Measurements from ENCODE around the gene LPCAT2. TPM values are rescaled to one million over a fixed set of nuclear protein-coding genes. Genes with fewer than 3 reads are reported as not detected.

Gene LPCAT2
- polyA plus RNA-seq, 1 experiment: 20.6 TPM

DNA sequence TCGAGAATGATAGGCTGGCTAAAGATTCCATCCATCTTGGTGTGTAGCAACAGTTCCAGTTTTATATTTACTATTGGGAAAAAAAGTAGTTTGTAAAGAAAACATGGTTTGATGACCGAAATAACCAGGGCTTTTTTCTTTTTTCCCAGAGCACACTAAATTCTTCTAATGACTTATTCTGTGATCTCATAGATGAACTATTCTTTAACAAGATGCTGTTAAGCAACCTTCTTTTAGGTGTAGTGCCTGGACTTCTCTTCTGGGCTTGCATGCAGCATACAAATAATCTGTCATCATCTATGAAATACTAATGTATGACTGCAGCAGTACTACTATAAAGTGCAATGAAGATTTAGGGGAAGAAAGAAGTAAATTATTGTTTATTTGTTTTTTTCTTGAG, 46.6 kb downstream of the LPCAT2 start:
- no peak overlapping the region for H3K27ac ChIP-seq (ENCODE audit: low read depth, low read length)
- H3K27me3 ChIP-seq (ENCODE audit: control insufficient read depth, insufficient read depth, low read length): no peaks in the 10 kb centered on the region
- ChIA-PET CTCF (no interaction called here), POLR2A (no interaction called here)
- H3K9me3 ChIP-seq (ENCODE audit: control insufficient read depth, insufficient read depth, low read length): no peaks in the 10 kb centered on the region
- DNase-seq (ENCODE audit: low read depth, low spot score): no peak
- H3K4me3 ChIP-seq (ENCODE audit: low read depth, low read length): no peak overlapping the region
- TF ChIP-seq, protein P1, sequence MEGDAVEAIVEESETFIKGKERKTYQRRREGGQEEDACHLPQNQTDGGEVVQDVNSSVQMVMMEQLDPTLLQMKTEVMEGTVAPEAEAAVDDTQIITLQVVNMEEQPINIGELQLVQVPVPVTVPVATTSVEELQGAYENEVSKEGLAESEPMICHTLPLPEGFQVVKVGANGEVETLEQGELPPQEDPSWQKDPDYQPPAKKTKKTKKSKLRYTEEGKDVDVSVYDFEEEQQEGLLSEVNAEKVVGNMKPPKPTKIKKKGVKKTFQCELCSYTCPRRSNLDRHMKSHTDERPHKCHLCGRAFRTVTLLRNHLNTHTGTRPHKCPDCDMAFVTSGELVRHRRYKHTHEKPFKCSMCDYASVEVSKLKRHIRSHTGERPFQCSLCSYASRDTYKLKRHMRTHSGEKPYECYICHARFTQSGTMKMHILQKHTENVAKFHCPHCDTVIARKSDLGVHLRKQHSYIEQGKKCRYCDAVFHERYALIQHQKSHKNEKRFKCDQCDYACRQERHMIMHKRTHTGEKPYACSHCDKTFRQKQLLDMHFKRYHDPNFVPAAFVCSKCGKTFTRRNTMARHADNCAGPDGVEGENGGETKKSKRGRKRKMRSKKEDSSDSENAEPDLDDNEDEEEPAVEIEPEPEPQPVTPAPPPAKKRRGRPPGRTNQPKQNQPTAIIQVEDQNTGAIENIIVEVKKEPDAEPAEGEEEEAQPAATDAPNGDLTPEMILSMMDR (IDR thresholded peaks at IDR 0.05; ENCODE audit: low read depth, low read length): no peak

DNA sequence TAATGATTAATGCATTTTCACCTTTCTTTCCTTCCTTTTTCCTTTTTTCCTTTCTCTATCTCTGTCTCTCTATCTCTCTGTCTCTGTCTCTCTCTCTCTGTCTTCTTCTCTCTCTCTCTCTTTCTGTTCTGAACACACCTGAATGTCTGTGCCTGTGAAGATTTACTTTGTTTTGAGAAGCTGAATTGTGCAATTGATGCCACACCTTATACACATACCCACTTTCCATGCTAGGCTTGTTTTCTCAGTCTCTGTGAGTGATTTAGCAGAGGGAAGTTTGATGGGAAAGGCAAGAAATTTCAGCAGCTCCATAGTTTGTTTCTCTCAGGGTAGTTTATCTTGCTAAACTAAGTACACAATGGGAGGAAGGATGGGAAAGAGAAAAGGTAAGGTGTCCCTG, 48.3 kb downstream of the LPCAT2 start:
- TF ChIP-seq, protein P1 (IDR thresholded peaks at IDR 0.05; ENCODE audit: low read depth, low read length): no peak
- no peak for DNase-seq (ENCODE audit: low read depth, low spot score)
- Histone ChIP-seq H3K9me3 (ENCODE audit: control insufficient read depth, insufficient read depth, low read length) (no peaks in the 10 kb centered on the region), H3K4me3 (ENCODE audit: low read depth, low read length) (no peak overlapping the region), H3K27ac (ENCODE audit: low read depth, low read length) (no peak overlapping the region), H3K27me3 (ENCODE audit: control insufficient read depth, insufficient read depth, low read length) (no peaks in the 10 kb centered on the region)
- POLR2A ChIA-PET: no interaction called here
- CTCF ChIA-PET: no interaction called here

DNA sequence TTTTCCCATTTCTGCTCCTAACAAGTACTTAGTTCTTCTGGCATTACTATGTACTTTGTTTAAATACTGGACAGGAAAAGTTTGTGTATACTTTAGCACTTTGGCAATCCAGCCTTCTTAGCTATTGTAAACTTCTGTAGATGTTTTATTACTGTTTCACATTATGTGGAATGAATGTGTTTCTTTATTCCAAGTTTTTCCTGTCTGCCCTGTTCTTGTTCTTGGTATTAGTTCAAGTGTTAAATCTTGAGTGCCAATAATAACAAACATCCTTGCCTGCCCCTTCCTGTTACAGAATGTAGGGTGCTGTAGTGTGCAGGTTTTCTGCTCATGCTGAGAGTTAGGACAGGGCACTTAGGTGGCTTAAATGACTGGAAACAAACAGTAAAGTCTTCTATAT, 50.4 kb downstream of the LPCAT2 start:
- DNase-seq (ENCODE audit: low read depth, low spot score): no peak
- Histone ChIP-seq H3K27me3 (ENCODE audit: control insufficient read depth, insufficient read depth, low read length) (no peaks in the 10 kb centered on the region), H3K9me3 (ENCODE audit: control insufficient read depth, insufficient read depth, low read length) (no peaks in the 10 kb centered on the region), H3K4me3 (ENCODE audit: low read depth, low read length) (no peak overlapping the region), H3K27ac (ENCODE audit: low read depth, low read length) (no peak overlapping the region)
- CTCF ChIA-PET: interaction anchor here (2.7 kb wide), 1 partner anchor 94 kb away, joined by 26 read pairs; no protein-coding TSS in a partner anchor
- POLR2A ChIA-PET: no interaction called here
- TF ChIP-seq, protein P1 (IDR thresholded peaks at IDR 0.05; ENCODE audit: low read depth, low read length): no peak

DNA sequence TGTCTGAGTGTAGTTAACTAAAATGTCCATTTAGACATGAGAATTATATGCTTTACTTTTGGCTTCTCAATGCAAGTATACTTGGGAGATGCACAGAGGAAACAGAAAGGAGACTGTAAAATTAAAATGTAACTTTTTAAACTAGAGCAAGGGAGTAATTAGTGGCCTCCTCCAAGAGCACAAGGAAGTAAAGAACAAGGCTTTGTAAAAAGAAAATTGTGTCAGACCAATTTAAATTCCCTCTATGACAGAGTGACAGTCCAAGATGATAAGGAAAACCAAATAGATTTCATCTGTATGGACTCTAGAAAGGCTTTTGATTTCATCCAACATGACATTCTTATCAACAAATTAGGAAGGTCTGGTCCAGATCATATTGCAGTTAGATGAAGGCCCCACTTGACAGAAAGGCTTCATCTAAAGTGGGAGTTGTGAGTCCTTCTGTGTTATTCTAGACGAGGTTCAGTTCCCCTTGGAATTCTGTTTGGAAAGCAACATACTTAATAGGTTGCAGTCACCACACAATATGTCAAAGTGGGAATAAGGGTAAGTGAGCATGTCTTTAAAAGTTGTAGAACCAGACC, 51.2 kb downstream of the LPCAT2 start:
- DNase-seq (ENCODE audit: low read depth, low spot score): no peak
- Histone ChIP-seq H3K27ac (ENCODE audit: low read depth, low read length) (no peak overlapping the region), H3K4me3 (ENCODE audit: low read depth, low read length) (no peak overlapping the region), H3K27me3 (ENCODE audit: control insufficient read depth, insufficient read depth, low read length) (no peaks in the 10 kb centered on the region), H3K9me3 (ENCODE audit: control insufficient read depth, insufficient read depth, low read length) (no peaks in the 10 kb centered on the region)
- CTCF ChIA-PET: interaction anchor here (2.7 to 3.0 kb wide), 2 partner anchors 95 kb away, joined by 26 read pairs; no protein-coding TSS in a partner anchor
- POLR2A ChIA-PET: no interaction called here
- TF ChIP-seq, protein P1 (IDR thresholded peaks at IDR 0.05; ENCODE audit: low read depth, low read length): no peak

DNA sequence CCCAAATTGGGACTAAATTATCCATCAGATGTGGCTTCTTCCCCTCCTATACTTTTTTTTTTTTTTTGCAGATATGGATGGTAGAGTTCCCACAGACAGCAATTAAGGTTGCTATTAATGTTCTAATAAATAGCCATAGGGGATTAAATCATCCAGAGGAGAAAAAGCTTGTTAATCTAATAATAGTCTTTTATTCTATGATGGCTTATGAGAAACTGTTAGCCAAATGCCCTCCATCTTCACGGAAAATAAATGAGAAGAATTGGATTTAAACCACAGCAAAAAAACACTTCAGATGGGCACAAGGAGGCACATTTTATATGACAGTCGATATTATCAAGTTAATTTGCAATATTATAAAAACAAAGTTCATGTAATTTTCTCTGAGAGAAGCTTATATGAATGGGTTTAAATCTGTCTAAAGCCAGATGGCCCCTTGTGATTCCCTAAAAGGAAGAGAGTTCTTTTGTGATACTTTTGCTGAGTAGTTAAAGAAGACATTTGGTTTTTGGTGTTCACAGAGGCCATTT, 52.5 kb downstream of the LPCAT2 start:
- Histone ChIP-seq H3K9me3 (ENCODE audit: control insufficient read depth, insufficient read depth, low read length) (no peaks in the 10 kb centered on the region), H3K27me3 (ENCODE audit: control insufficient read depth, insufficient read depth, low read length) (no peaks in the 10 kb centered on the region), H3K27ac (ENCODE audit: low read depth, low read length) (no peak overlapping the region), H3K4me3 (ENCODE audit: low read depth, low read length) (no peak overlapping the region)
- ChIA-PET CTCF (interaction anchor here (1.5 to 3.0 kb wide), 3 partner anchors 17 to 96 kb away, joined by 3 to 26 read pairs (median 8); no protein-coding TSS in a partner anchor), POLR2A (no interaction called here)
- DNase-seq (ENCODE audit: low read depth, low spot score): no peak
- TF ChIP-seq, protein P1 (IDR thresholded peaks at IDR 0.05; ENCODE audit: low read depth, low read length): no peak

All from AG04450 (cell line).